GM21786 (cell line): ENCODE measurements around the gene FAM110A.
"Not testable (repeated sequence)": the region's sequence is repeated elsewhere in the genome, so short reads cannot be mapped to it uniquely, and the experiment has no call there.

ENCODE experiments used
- ATAC-seq: cut with Tn5 transposase; IDR thresholded peaks from one replicate; pipeline ENCODE4 v1.9.1; 2021; ENCODE audit not compliant: unreplicated experiment

FAM110A gene

DNA sequence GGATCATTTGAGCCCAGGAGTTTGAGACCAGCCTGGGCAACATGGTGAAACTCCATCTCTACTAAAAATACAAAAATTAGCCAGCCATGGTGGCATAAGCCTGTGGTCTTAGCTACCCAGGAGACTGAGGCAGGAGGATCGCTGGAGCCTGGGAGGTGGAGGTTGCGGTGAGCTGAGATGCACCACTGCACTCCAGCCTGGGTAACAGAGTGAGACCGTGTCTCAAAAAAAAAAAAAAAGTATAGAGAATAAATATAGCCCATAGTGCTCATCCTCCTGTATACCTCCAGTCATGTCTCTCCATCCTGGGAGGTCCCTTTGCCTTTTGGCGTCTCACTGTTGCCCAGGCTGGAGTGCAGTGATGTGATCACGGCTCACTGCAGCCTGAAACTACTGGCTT lies 58.9 kb downstream of the FAM110A start:
- ATAC-seq: not testable (repeated sequence)
